Vagina (tissue), 2 donors: Measurements from ENCODE around the gene STAT5B.

Experiments
- POLR2A ChIP-seq, 2 donors: fragments of 450-650 bp; IDR thresholded peaks; one replicate each; pipeline ENCODE4 v1.6.1; 2017; ENCODE audit warnings: antibody characterized with exemption in 2 of 2, mild to moderate bottlenecking in 2 of 2, moderate library complexity in 2 of 2
- POLR2AphosphoS5 ChIP-seq, 2 donors: sonication (generic); formaldehyde crosslinking; IDR thresholded peaks; one replicate each; pipeline ENCODE4 v1.9.0; 2017; ENCODE audit warnings: antibody characterized with exemption in 2 of 2, mild to moderate bottlenecking in 2 of 2, low read depth in 1 of 2; ENCODE audit not compliant: insufficient read depth in 1 of 2
- TF ChIP-seq, protein P1 (sequence below), 3 experiments: fragments of 450-650 bp in 2 of 3; fragments of 200-600 bp in 1 of 3; sonication (generic) in 1 of 3; IDR thresholded peaks; one replicate each; pipeline ENCODE4 v1.5.1; 2017 to 2019; ENCODE audit warnings: antibody characterized with exemption in 3 of 3, mild to moderate bottlenecking in 2 of 3, moderate library complexity in 2 of 3

DNA sequence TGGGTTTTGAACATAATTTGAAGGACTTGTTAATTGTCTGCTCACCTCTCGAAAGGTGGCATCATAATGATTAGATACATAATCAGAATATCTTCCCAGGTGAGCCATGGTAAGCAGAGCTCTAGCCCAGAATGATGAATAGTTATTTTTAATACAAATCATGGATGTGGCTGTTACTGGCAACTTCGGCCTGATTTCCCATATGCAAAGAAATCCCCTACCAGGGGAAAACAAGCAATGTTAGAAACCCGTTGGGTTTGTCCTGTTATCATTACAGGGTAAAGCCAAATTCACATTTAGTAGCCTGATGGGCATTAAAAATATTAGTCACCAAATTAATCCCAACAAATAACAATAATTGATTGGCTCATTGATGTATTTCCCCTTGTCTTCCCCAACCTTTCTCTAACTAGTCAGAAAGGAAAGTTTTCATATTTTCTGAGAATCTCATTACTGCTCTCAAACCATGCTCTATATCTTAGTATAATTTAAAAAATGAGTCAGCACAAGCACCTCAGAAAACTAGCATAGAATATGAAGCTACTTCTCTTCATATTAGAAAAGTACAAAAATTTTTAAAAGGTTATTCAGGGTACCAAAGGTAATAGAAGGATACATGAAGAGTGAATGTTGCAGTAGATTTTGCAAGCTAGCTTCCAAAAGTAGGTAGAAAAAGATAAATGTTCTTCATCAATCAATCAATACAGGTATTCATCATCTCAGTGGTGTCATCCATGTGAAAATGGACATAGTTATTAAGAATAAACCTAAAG lies 5.0 kb downstream of the STAT5B start:
- TF ChIP-seq POLR2AphosphoS5 (IDR thresholded peaks at IDR 0.05; ENCODE audit: insufficient read depth in 1 of 2, low read depth in 1 of 2): no peak
- no peak for TF ChIP-seq POLR2A (IDR thresholded peaks at IDR 0.05)
- TF ChIP-seq, protein P1, sequence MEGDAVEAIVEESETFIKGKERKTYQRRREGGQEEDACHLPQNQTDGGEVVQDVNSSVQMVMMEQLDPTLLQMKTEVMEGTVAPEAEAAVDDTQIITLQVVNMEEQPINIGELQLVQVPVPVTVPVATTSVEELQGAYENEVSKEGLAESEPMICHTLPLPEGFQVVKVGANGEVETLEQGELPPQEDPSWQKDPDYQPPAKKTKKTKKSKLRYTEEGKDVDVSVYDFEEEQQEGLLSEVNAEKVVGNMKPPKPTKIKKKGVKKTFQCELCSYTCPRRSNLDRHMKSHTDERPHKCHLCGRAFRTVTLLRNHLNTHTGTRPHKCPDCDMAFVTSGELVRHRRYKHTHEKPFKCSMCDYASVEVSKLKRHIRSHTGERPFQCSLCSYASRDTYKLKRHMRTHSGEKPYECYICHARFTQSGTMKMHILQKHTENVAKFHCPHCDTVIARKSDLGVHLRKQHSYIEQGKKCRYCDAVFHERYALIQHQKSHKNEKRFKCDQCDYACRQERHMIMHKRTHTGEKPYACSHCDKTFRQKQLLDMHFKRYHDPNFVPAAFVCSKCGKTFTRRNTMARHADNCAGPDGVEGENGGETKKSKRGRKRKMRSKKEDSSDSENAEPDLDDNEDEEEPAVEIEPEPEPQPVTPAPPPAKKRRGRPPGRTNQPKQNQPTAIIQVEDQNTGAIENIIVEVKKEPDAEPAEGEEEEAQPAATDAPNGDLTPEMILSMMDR (IDR thresholded peaks at IDR 0.05): no peak
